Muscle layer of duodenum (tissue), 2 donors: Measurements from ENCODE around the gene NPAS2.

ENCODE experiments used
- H3K27ac ChIP-seq: one replicate; pipeline ENCODE4 v1.7.0; 2013; ENCODE audit warnings: mild to moderate bottlenecking, low read length
- H3K27me3 ChIP-seq: one replicate; pipeline ENCODE4 v1.7.0; 2013; ENCODE audit warnings: low read depth, mild to moderate bottlenecking, control low read depth, low read length
- H3K36me3 ChIP-seq, 2 donors: one replicate each; pipeline ENCODE4 v1.7.0; 2013; ENCODE audit warnings: low read length in 2 of 2, control low read depth in 1 of 2, mild to moderate bottlenecking in 1 of 2; ENCODE audit not compliant: insufficient read depth in 2 of 2, control insufficient read depth in 1 of 2
- H3K4me1 ChIP-seq, 2 donors: one replicate each; pipeline ENCODE4 v1.7.0; 2013; ENCODE audit warnings: low read length in 2 of 2, mild to moderate bottlenecking in 2 of 2, control low read depth in 1 of 2, moderate library complexity in 1 of 2; ENCODE audit not compliant: insufficient read depth in 2 of 2, control insufficient read depth in 1 of 2
- H3K4me3 ChIP-seq, 2 donors: one replicate each; pipeline ENCODE4 v1.7.0; 2013; ENCODE audit warnings: low read length in 2 of 2, low read depth in 1 of 2, mild to moderate bottlenecking in 1 of 2
- H3K9me3 ChIP-seq, 2 donors: one replicate each; pipeline ENCODE4 v1.7.0; 2013; ENCODE audit warnings: low read length in 2 of 2, control low read depth in 1 of 2, mild to moderate bottlenecking in 1 of 2; ENCODE audit not compliant: control insufficient read depth in 1 of 2
- donor health status: healthy.

The NPAS2 gene

DNA sequence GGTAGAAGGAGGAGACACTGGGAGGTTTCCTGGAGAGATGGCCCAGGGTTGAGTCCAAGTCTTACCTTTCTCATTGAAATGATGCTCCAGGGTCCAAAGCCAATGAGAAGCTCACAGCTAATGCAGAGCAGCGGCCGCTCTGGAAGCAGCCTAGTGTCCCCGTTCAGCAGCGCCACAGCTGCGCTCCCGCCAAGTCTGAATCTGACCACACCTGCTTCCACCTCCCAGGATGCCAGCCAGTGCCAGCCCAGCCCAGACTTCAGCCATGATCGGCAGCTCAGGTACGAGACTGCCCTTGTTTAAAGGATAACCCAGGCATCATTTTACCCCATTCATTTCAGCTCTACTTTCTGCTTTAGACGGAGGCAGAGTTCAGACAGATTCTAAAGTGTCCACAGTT, 170.2 kb downstream of the NPAS2 start:
- H3K4me3 ChIP-seq: no peak overlapping the region
- no peak overlapping the region for H3K27ac ChIP-seq
- peaks cover 12 to 18% of the 10 kb centered on the region in 2 donors for H3K36me3 ChIP-seq
- no peaks in the 10 kb centered on the region for H3K27me3 ChIP-seq
- no peaks in the 10 kb centered on the region for H3K9me3 ChIP-seq
- no peaks in the 10 kb centered on the region for H3K4me1 ChIP-seq

- Histone ChIP-seq H3K27ac (no peak overlapping the region), H3K36me3 (peaks cover 14 to 25% of the 10 kb centered on the region in 2 donors), H3K9me3 (no peaks in the 10 kb centered on the region)
These were observed 170.9 kb downstream of the NPAS2 start for GRCh38 chr2:100990650-100991403.

DNA sequence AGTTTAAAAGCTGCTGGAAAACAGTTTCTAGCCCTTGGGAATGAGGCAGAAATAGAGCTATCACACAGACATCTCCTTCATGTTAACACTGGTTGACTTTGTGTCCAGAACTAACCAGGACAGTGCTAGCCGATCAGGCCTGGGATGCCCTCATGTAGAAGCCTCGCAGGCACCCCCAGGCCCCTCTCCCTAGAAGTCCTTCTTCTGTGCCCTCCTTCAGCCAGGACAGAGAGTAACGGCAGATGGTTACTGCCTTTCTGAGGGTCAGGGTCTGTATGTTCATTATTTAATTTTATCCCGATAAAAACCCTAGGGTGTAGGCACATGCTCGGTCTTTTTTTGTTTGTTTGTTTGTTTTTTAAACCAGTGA, 171.4 kb downstream of the NPAS2 start:
- H3K9me3 ChIP-seq: no peaks in the 10 kb centered on the region
- H3K4me1 ChIP-seq: no peaks in the 10 kb centered on the region
- no peak overlapping the region for H3K4me3 ChIP-seq
- no peaks in the 10 kb centered on the region for H3K27me3 ChIP-seq
- H3K36me3 ChIP-seq: peaks cover 15 to 30% of the 10 kb centered on the region in 2 donors
- no peak overlapping the region for H3K27ac ChIP-seq

More at GRCh38 chr2:100990650-100991403, 170.9 kb downstream of the NPAS2 start:
- Histone ChIP-seq H3K4me3 (no peak overlapping the region), H3K4me1 (no peaks in the 10 kb centered on the region), H3K27me3 (no peaks in the 10 kb centered on the region)

- no peaks in the 10 kb centered on the region for H3K27me3 ChIP-seq
- H3K4me1 ChIP-seq: no peaks in the 10 kb centered on the region
- peaks cover 15 to 30% of the 10 kb centered on the region in 2 donors for H3K36me3 ChIP-seq
- H3K9me3 ChIP-seq: no peaks in the 10 kb centered on the region
- H3K27ac ChIP-seq: no peak overlapping the region
- H3K4me3 ChIP-seq: no peak overlapping the region
These were observed 172.3 kb downstream of the NPAS2 start for GRCh38 chr2:100992262-100992661.

DNA sequence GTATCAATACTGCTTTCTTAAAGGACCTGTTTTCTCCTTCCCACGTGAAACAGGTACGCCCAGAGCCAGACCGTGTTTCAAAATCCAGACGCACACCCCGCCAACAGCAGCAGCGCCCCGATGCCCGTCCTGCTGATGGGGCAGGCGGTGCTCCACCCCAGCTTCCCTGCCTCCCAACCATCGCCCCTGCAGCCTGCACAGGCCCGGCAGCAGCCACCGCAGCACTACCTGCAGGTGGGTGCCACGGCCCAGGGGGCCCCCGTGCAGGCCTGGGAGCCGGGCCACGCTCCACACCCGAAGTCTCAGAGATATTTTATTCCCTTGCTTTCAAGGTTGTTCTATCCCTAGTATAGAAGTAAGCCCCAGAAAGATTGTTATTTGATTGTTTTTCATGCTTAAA, 173.4 kb downstream of the NPAS2 start:
- Histone ChIP-seq H3K36me3 (peaks cover 8 to 30% of the 10 kb centered on the region in 2 donors), H3K4me1 (no peaks in the 10 kb centered on the region), H3K4me3 (no peak overlapping the region), H3K27me3 (no peaks in the 10 kb centered on the region), H3K9me3 (no peaks in the 10 kb centered on the region), H3K27ac (no peak overlapping the region)

- Histone ChIP-seq H3K36me3 (peaks cover 7 to 30% of the 10 kb centered on the region in 2 donors), H3K4me3 (no peak overlapping the region), H3K9me3 (no peaks in the 10 kb centered on the region), H3K27me3 (no peaks in the 10 kb centered on the region), H3K4me1 (no peaks in the 10 kb centered on the region), H3K27ac (no peak overlapping the region)
These were observed 175.6 kb downstream of the NPAS2 start for GRCh38 chr2:100995309-100996075.

DNA sequence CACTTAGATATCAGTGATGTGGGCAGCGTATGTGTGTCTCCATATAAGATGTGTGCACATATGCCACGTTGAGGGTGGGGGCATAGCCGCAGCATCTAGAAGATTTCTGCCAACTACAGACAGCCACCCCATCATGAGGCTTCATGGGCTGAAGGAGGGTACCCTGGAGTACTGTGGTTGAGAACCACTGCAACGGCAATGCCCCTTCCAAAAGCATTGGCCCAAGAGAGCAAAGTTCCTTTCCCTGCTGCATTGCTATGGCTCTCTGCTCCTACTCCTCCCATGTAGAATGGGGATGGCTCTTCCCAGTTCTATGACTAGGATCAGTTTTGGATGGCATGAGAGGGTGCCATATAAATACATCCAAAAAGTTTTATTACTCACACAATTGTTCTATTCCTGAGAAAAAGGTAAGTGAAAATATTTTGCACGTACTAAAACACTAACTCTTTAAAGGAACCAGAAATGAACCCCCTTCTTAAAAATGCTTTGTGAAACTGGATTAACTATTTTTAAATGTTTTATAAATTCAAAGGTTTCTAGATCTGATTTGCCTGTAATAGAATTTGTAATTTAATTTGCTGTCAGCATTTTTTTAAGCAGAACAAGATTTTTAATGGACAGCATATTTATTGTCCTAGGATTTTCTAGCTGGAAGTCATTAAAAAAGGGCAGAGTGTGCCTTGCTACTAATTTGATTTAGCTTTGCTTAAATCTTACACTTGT, 177.7 kb downstream of the NPAS2 start:
- Histone ChIP-seq H3K9me3 (no peaks in the 10 kb centered on the region), H3K27me3 (no peaks in the 10 kb centered on the region), H3K36me3 (peaks cover 7 to 24% of the 10 kb centered on the region in 2 donors), H3K4me1 (no peaks in the 10 kb centered on the region), H3K27ac (no peak overlapping the region), H3K4me3 (no peak overlapping the region)

DNA sequence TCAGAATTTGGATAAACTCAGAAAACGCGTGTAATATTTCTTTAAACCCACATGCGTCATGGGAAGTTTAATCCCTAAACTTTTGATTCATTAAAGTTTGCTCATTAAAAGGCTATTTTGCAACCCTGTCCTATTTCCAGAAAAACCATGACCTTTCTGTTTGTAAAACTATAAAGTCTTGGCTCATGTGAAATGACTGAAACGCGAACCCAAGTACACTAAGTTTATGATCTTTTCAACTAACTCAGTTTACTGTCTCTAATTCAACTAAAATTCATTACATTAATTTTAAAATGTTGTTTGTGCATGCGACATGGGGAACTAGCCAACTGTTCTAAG, 178.3 kb downstream of the NPAS2 start:
- no peak overlapping the region for H3K4me3 ChIP-seq
- no peaks in the 10 kb centered on the region for H3K9me3 ChIP-seq
- peaks cover 7 to 24% of the 10 kb centered on the region in 2 donors for H3K36me3 ChIP-seq
- peaks cover 0 to 3% of the 10 kb centered on the region in 2 donors for H3K4me1 ChIP-seq
- H3K27ac ChIP-seq: no peak overlapping the region
- no peaks in the 10 kb centered on the region for H3K27me3 ChIP-seq

GRCh38 chr2:100999995-101000394, 180.1 kb downstream of the NPAS2 start:
- Histone ChIP-seq H3K9me3 (no peaks in the 10 kb centered on the region), H3K4me3 (no peak overlapping the region), H3K4me1 (peaks cover 0 to 21% of the 10 kb centered on the region in 2 donors), H3K36me3 (peaks cover 19 to 24% of the 10 kb centered on the region in 2 donors), H3K27me3 (no peaks in the 10 kb centered on the region), H3K27ac (no peak overlapping the region)

- Histone ChIP-seq H3K36me3 (peaks cover 30 to 33% of the 10 kb centered on the region in 2 donors), H3K27ac (peak within 1 kb of the TSS; percentile 89), H3K9me3 (no peaks in the 10 kb centered on the region), H3K4me1 (peaks cover 0 to 21% of the 10 kb centered on the region in 2 donors), H3K27me3 (no peaks in the 10 kb centered on the region), H3K4me3 (peak within 1 kb of the TSS; percentile 85 to 89)
These were observed 182.0 kb downstream of the NPAS2 start, which contains the start of gene RPL31 for GRCh38 chr2:101001691-101002561. RPL31 (plus strand) TSS chr2:101002289; CDS start chr2:101002702, 413 bp downstream.
